Jurkat, Clone E6-1 (cell line): ENCODE results near the gene STRN.

Source experiments
- DNase-seq: peaks from one replicate; pipeline ENCODE4 v3.0.0-alpha.2; 2011; ENCODE audit warnings: low read depth, low spot score
- H3K4me3 ChIP-seq: 2 replicates; pipeline ENCODE4 v1.5.1; 2011; ENCODE audit warnings: mild to moderate bottlenecking, low read length, control low read depth, moderate library complexity

STRN gene

GRCh38 chr2:36811071-36811470 is 155.3 kb downstream of the STRN start:
- no peak overlapping the region for H3K4me3 ChIP-seq
- DNase-seq: no peak

- DNase-seq: no peak
- H3K4me3 ChIP-seq: no peak overlapping the region
Observed at GRCh38 chr2:36809069-36809445, 157.3 kb downstream of the STRN start.

- DNase-seq: no peak
- H3K4me3 ChIP-seq: no peak overlapping the region
Observed at GRCh38 chr2:36808386-36809068, 157.8 kb downstream of the STRN start.

GRCh38 chr2:36807223-36807886 is 159.0 kb downstream of the STRN start:
- no peak for DNase-seq

GRCh38 chr2:36805635-36806224 is 160.6 kb downstream of the STRN start:
- no peak for DNase-seq
- H3K4me3 ChIP-seq: no peak overlapping the region

More at GRCh38 chr2:36807223-36807886, 159.0 kb downstream of the STRN start:
- H3K4me3 ChIP-seq: no peak overlapping the region

- no peak overlapping the region for H3K4me3 ChIP-seq
- no peak for DNase-seq
Observed at GRCh38 chr2:36802952-36803351, 163.4 kb downstream of the STRN start.

GRCh38 chr2:36801088-36801487 is 165.2 kb downstream of the STRN start:
- H3K4me3 ChIP-seq: no peak overlapping the region
- DNase-seq: no peak

- H3K4me3 ChIP-seq: no peak overlapping the region
- DNase-seq: no peak
Observed at GRCh38 chr2:36800381-36800780, 166.0 kb downstream of the STRN start.

- no peak for DNase-seq
- no peak overlapping the region for H3K4me3 ChIP-seq
Observed at GRCh38 chr2:36798724-36799123, 167.6 kb downstream of the STRN start.

GRCh38 chr2:36797324-36798070 is 168.8 kb downstream of the STRN start:
- no peak for DNase-seq
- H3K4me3 ChIP-seq: no peak overlapping the region
